ENCODE data around the gene NUF2. TPM values are rescaled to one million over a fixed set of nuclear protein-coding genes. Genes with fewer than 3 reads are reported as not detected.

Gene NUF2
- total and polyA plus RNA-seq, 2 of the 8 experiments (the other 6 are each of a cell fraction or from before 2014, with no cell fraction given), result 12.1 to 28.3 TPM

GRCh38 chr1:163298365-163298764 lies 23.4 kb upstream of the NUF2 start:
- Histone ChIP-seq H2BK12ac (ENCODE audit: low read depth, low read length) (no peak overlapping the region), H4K20me1 (replicated peaks in 1 of 2; ENCODE audit: control insufficient read depth in 1 of 2, insufficient read depth in 2 of 2, low read length in 2 of 2) (no peaks in the 10 kb centered on the region), H3K14ac (ENCODE audit: insufficient read length) (no peak overlapping the region), H3K18ac (ENCODE audit: extremely low read depth, low read length) (no peak overlapping the region), H3K9me3 (ENCODE audit: insufficient read depth in 2 of 2, low read depth in 1 of 2, low read length in 1 of 2) (no peaks in the 10 kb centered on the region), H2BK15ac (ENCODE audit: low read length) (no peak overlapping the region), H3K23me2 (ENCODE audit: low read depth, low read length) (no peaks in the 10 kb centered on the region), H3K4me1 (replicated peaks in 1 of 4; ENCODE audit: control insufficient read depth in 3 of 4, insufficient read depth in 4 of 4, low read length in 3 of 4) (peaks cover 0 to 3% (median 0%) of the 10 kb centered on the region in 4 experiments; a peak in 3 of 7 replicates), H3K36me3 (ENCODE audit: control insufficient read depth in 2 of 4, insufficient read depth in 4 of 4, low read length in 3 of 4) (peaks cover 0 to 2% (median 0%) of the 10 kb centered on the region in 4 experiments; a peak in 1 of 8 replicates), H3K4me3 (ENCODE audit: extremely low read depth in 1 of 4, insufficient read depth in 2 of 4, low read depth in 3 of 4, low read length in 4 of 4) (no peak overlapping the region), H3K56ac (replicated peaks; ENCODE audit: insufficient read length, low read depth, low read length) (no peak overlapping the region), H2AK5ac (ENCODE audit: low read depth, low read length) (no peak overlapping the region), H3K9ac (replicated peaks in 1 of 4; ENCODE audit: extremely low read depth in 1 of 4, low read depth in 3 of 4, low read length in 3 of 4) (no peak overlapping the region), H3K79me2 (ENCODE audit: control insufficient read depth in 1 of 2, insufficient read depth in 2 of 2, low read length in 2 of 2) (no peaks in the 10 kb centered on the region), H4K91ac (replicated peaks; ENCODE audit: insufficient read length, low read length) (no peak overlapping the region), H3K27ac (ENCODE audit: low read depth, low read length) (no peak overlapping the region), H2BK120ac (replicated peaks; ENCODE audit: low read depth, low read length) (no peak overlapping the region), H2AFZ (ENCODE audit: low read length) (no peak overlapping the region), H3K27me3 (replicated peaks in 1 of 4; ENCODE audit: control insufficient read depth in 3 of 4, extremely low read depth in 1 of 4, insufficient read depth in 3 of 4, low read length in 3 of 4) (no peaks in the 10 kb centered on the region), H4K8ac (ENCODE audit: extremely low read depth, insufficient read depth, low read length) (no peak overlapping the region), H3K23ac (ENCODE audit: insufficient read length) (no peak overlapping the region), H3K4me2 (ENCODE audit: insufficient read depth in 1 of 2, low read depth in 2 of 2, low read length in 2 of 2) (no peak overlapping the region), H3K4ac (replicated peaks; ENCODE audit: insufficient read length, low read depth, low read length) (no peak overlapping the region), H2BK20ac (ENCODE audit: low read length) (no peak overlapping the region), H2BK5ac (ENCODE audit: low read depth, low read length) (no peak overlapping the region), H4K5ac (ENCODE audit: insufficient read length, low read depth, low read length) (no peak overlapping the region), H3K79me1 (ENCODE audit: low read depth, low read length) (no peaks in the 10 kb centered on the region)
- CTCF ChIA-PET (ENCODE audit: partially characterized antibody), result interaction anchor here (0.9 to 2.9 kb wide), 2 partner anchors 12 to 18 kb away, joined by 3 to 10 read pairs; no protein-coding TSS in a partner anchor
- POLR2A ChIA-PET (ENCODE audit: partially characterized antibody), result no interaction called here
- FAIRE-seq (peak; percentile 19), DNase-seq (ENCODE audit: low read depth in 1 of 2, low spot score in 2 of 2) (no peak)
- 0% methylated on average over 1 of the region's 1 CpG; no CpG with 5 or more reads in 1 of the 2 experiments for WGBS, 2 experiments (ENCODE audit: extremely low coverage in 1 of 2, insufficient coverage in 1 of 2, insufficient read length in 1 of 2, insufficient replicate concordance in 2 of 2, low coverage in 1 of 2, low lambda C conversion rate in 2 of 2, missing lambda C conversion rate in 1 of 2)
- TF ChIP-seq, protein P1, sequence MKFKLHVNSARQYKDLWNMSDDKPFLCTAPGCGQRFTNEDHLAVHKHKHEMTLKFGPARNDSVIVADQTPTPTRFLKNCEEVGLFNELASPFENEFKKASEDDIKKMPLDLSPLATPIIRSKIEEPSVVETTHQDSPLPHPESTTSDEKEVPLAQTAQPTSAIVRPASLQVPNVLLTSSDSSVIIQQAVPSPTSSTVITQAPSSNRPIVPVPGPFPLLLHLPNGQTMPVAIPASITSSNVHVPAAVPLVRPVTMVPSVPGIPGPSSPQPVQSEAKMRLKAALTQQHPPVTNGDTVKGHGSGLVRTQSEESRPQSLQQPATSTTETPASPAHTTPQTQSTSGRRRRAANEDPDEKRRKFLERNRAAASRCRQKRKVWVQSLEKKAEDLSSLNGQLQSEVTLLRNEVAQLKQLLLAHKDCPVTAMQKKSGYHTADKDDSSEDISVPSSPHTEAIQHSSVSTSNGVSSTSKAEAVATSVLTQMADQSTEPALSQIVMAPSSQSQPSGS (IDR thresholded peaks at IDR 0.05; ENCODE audit: low read length), result no peak
- no peak for TF ChIP-seq TAF7 (optimal IDR thresholded peaks at IDR 0.05; ENCODE audit: borderline replicate concordance, low read depth, low read length)
- TF ChIP-seq CTBP2 (IDR thresholded peaks at IDR 0.05; ENCODE audit: borderline replicate concordance, insufficient read depth, insufficient read length, low read length), result no peak
- no peak for TF ChIP-seq ATF3 (IDR thresholded peaks at IDR 0.05; ENCODE audit: insufficient read depth, low read depth, low read length)
- TF ChIP-seq CHD2 (IDR thresholded peaks at IDR 0.05; ENCODE audit: low read length), result no peak
- TF ChIP-seq CBX8 (IDR thresholded peaks at IDR 0.05; ENCODE audit: borderline replicate concordance, low read depth, low read length), result no peak
- TF ChIP-seq RAD21 (IDR thresholded peaks at IDR 0.05 in 1 of 2, conservative IDR thresholded peaks at IDR 0.05 in 1 of 2; ENCODE audit: low read depth in 2 of 2, low read length in 2 of 2), result no peak
- TF ChIP-seq SAP30 (IDR thresholded peaks at IDR 0.05; ENCODE audit: insufficient read depth, insufficient replicate concordance, low read length), result no peak
- TF ChIP-seq NANOG (IDR thresholded peaks at IDR 0.05; ENCODE audit: insufficient read depth, low read depth, low read length, poor library complexity, severe bottlenecking), result no peak
- TF ChIP-seq SIRT6 (IDR thresholded peaks at IDR 0.05; ENCODE audit: low read length), result no peak
- no peak for TF ChIP-seq YY1 (IDR thresholded peaks at IDR 0.05; ENCODE audit: low read depth, low read length)

All from H1 (cell line).